ENCODE data around the gene ACSS1.

The ACSS1 gene

DNA sequence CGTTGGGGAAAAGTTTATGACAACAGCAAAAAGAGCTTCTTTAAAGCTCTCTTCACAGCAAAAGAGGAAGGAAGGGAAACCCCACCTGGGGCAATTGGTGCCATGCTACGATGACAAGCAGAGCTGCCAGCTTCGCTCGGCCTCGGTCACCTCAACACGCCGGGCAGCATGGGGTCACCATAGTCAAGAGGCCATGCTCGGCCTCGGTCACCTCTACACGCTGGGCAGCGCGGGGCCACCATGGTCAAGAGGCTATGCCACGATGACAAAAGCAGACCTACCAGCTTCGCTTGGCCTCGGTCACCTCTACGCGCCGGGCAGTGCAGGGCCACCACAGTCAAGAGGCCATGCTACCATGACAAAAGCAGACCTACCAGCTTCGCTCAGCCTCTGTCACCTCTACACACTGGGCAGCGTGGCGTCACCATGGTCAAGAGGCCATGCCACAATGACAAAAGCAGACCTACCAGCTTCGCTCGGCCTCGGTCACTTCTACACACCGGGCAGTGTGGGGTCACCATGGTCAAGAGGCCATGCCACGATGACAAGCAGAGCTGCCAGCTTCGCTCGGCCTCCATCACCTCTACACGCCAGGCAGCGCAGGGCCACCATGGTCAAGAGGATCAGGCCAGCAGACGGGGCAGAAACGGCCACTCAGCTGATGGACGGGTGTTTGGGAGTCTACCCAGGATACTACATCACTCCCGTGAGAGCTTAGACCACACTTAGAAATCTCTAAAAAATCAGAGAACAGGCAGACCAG lies 77.5 kb downstream of the ACSS1 start:
- peaks cover 89 to 92% of the 10 kb centered on the region in 2 experiments for H3K4me1 ChIP-seq (ENCODE audit: control insufficient read depth in 1 of 2, insufficient read depth in 1 of 2, low read depth in 1 of 2, low read length in 1 of 2)
- peaks cover 51% of the 10 kb centered on the region for H3K36me3 ChIP-seq
- peak overlapping the region; percentile 48 to 94 for H3K4me3 ChIP-seq (ENCODE audit: low read depth in 1 of 2, low read length in 1 of 2)
- no peaks in the 10 kb centered on the region for H3K27me3 ChIP-seq
- TF ChIP-seq, protein P1, sequence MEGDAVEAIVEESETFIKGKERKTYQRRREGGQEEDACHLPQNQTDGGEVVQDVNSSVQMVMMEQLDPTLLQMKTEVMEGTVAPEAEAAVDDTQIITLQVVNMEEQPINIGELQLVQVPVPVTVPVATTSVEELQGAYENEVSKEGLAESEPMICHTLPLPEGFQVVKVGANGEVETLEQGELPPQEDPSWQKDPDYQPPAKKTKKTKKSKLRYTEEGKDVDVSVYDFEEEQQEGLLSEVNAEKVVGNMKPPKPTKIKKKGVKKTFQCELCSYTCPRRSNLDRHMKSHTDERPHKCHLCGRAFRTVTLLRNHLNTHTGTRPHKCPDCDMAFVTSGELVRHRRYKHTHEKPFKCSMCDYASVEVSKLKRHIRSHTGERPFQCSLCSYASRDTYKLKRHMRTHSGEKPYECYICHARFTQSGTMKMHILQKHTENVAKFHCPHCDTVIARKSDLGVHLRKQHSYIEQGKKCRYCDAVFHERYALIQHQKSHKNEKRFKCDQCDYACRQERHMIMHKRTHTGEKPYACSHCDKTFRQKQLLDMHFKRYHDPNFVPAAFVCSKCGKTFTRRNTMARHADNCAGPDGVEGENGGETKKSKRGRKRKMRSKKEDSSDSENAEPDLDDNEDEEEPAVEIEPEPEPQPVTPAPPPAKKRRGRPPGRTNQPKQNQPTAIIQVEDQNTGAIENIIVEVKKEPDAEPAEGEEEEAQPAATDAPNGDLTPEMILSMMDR (IDR thresholded peaks at IDR 0.05): no peak
- no peaks in the 10 kb centered on the region for H3K9me3 ChIP-seq
- H3K27ac ChIP-seq: peak overlapping the region; percentile 96

DNA sequence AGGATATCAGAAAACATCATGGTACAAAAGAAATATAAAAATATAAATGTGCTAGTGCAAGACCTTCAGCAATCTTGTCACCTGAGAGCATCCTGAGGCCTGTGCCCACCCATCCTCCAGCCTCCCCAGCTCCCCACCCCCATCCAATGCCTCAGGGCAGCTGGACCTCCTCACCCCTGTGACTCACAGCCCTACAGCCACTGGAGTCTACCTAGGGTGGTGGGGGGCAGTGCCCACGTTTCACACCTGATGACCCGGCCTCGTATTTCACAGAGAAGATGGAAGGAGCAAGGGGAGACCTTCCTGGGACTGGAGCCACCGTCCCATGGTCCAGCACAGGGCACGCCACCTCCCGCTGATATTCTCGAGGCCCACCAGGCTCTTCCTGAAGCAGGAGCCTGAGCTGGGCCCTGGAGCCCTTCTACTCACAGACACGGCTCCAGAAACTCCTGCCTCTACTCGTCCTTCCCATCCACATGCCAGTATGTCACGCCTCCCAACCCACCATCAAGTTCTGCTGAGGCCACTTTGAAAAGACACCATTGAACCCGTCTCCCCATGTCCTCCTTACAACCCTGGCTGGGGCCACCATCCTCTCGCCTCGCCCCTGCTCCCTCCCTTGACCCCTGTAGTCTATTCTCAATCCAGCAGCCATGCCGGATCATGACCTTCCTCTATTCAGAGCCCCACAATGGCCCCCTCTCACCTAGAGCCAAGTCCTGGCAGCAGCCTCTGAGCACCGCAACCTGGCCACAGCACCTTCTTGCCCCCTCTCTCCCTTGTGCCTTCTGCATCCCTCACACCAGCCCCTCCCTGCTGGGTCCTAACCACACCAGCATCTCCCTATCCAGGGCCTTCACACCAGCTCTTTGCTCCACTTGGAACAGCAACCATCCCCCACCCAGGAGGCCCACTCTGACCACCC lies 78.6 kb downstream of the ACSS1 start:
- peak overlapping the region; percentile 96 for H3K27ac ChIP-seq
- H3K36me3 ChIP-seq: peaks cover 51% of the 10 kb centered on the region
- TF ChIP-seq, protein P1 (IDR thresholded peaks at IDR 0.05): no peak
- no peaks in the 10 kb centered on the region for H3K9me3 ChIP-seq
- H3K4me1 ChIP-seq (ENCODE audit: control insufficient read depth in 1 of 2, insufficient read depth in 1 of 2, low read depth in 1 of 2, low read length in 1 of 2): peaks cover 89 to 92% of the 10 kb centered on the region in 2 experiments
- peak overlapping the region; percentile 48 to 94 for H3K4me3 ChIP-seq (ENCODE audit: low read depth in 1 of 2, low read length in 1 of 2)
- no peaks in the 10 kb centered on the region for H3K27me3 ChIP-seq

DNA sequence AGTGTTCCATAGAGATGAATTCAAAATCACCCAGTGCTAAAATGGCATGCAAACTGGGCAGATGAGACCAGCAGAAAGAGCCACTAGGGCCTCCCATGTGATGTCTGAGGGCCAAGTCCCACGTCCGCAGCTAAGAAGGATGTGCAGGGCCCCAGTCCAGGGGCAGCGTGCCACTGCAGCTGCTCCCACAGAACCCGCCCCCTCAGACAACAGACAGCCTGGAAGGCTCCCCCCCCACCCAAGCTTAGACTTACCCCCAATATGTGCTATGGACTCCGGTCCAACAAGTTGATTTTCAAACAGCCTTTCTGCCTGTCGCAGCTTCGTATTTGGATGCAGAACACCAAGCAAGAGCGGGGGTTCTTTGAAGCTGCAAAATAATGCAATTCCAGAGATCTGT lies 79.4 kb downstream of the ACSS1 start:
- TF ChIP-seq, protein P1 (IDR thresholded peaks at IDR 0.05): no peak
- no peak overlapping the region for H3K4me3 ChIP-seq (ENCODE audit: low read depth in 1 of 2, low read length in 1 of 2)
- peak overlapping the region; percentile 96 for H3K27ac ChIP-seq
- no peaks in the 10 kb centered on the region for H3K9me3 ChIP-seq
- peaks cover 53% of the 10 kb centered on the region for H3K36me3 ChIP-seq
- H3K27me3 ChIP-seq: no peaks in the 10 kb centered on the region
- peaks cover 89 to 90% of the 10 kb centered on the region in 2 experiments for H3K4me1 ChIP-seq (ENCODE audit: control insufficient read depth in 1 of 2, insufficient read depth in 1 of 2, low read depth in 1 of 2, low read length in 1 of 2)

DNA sequence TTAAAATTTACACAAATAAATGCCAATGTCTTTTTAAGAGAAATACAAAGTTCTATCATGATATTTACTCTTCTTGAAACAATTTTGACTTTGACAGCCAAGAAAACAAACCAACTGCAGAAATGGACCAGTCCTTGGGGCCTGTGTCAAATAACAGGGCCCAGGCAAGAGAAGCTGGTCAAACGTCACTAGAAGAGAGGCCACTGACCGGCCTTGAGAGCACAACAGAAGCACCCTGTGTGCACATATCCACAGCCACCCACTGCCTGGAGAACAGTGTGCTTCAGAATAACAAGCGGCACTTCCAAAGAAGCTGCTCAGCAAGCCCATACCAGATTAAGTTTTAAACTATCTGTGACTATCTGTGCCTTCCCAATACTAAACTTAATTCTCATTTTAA lies 80.1 kb downstream of the ACSS1 start:
- TF ChIP-seq, protein P1 (IDR thresholded peaks at IDR 0.05): no peak
- no peaks in the 10 kb centered on the region for H3K27me3 ChIP-seq
- H3K27ac ChIP-seq: peak overlapping the region; percentile 96

DNA sequence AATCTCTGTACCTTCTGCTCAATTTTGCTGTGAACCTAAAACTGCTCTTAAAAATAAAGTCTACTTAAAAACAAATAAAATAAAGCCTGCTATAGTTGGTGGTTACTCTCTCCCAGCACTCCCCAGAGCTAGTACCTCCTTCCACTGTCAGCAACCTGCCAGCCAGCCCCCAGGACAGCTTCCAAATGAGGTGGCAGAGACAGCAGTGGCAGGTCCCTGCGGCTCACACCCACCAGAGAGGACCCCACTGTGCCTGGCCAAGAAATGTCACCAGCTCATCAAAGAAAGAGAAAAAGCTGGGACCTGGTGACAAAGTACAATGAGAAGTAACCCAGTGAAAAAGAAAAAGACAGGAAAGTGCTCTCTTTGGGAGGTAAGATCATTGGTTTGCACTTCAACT lies 80.6 kb downstream of the ACSS1 start:
- H3K27me3 ChIP-seq: no peaks in the 10 kb centered on the region
- H3K36me3 ChIP-seq: peaks cover 64% of the 10 kb centered on the region
- no peak overlapping the region for H3K4me3 ChIP-seq (ENCODE audit: low read depth in 1 of 2, low read length in 1 of 2)
- H3K4me1 ChIP-seq (ENCODE audit: control insufficient read depth in 1 of 2, insufficient read depth in 1 of 2, low read depth in 1 of 2, low read length in 1 of 2): peaks cover 78 to 82% of the 10 kb centered on the region in 2 experiments
- peak overlapping the region; percentile 96 for H3K27ac ChIP-seq
- H3K9me3 ChIP-seq: no peaks in the 10 kb centered on the region
- TF ChIP-seq, protein P1 (IDR thresholded peaks at IDR 0.05): no peak

More for the DNA sequence above, 80.1 kb downstream of the ACSS1 start:
- Histone ChIP-seq H3K36me3 (peaks cover 59% of the 10 kb centered on the region), H3K4me3 (ENCODE audit: low read depth in 1 of 2, low read length in 1 of 2) (no peak overlapping the region), H3K4me1 (ENCODE audit: control insufficient read depth in 1 of 2, insufficient read depth in 1 of 2, low read depth in 1 of 2, low read length in 1 of 2) (peaks cover 82% of the 10 kb centered on the region in 2 experiments), H3K9me3 (no peaks in the 10 kb centered on the region)

Measured in neutrophil (primary cell).